GM12891 (cell line): ENCODE data around the gene VWA1.
A peak's percentile ranks its signal among the peaks of the same experiment; 100 is the strongest.

ENCODE experiments used
- DNase-seq: peaks from one replicate; pipeline ENCODE4 v3.0.0; 2011; ENCODE audit warnings: low spot score; ENCODE audit not compliant: insufficient read length
- FAIRE-seq: peaks from 2 replicates; lab custom pipeline; 2011; peaks lifted over from hg19 to GRCh38; lab: Jason Lieb, UNC
- PAX5 ChIP-seq: IDR thresholded peaks from 2 replicates; pipeline ENCODE4 v1.6.1; 2011; ENCODE audit warnings: low read length, moderate library complexity, mild to moderate bottlenecking; ENCODE audit not compliant: insufficient read depth, severe bottlenecking
- POLR2A ChIP-seq: IDR thresholded peaks from 2 replicates; pipeline ENCODE4 v1.6.1; 2011; ENCODE audit warnings: low read depth, low read length, control low read depth
- POLR2AphosphoS5 ChIP-seq: IDR thresholded peaks from 2 replicates; pipeline ENCODE4 v1.6.1; 2011; ENCODE audit warnings: low read depth, low read length, control low read depth
- POU2F2 ChIP-seq: IDR thresholded peaks from 2 replicates; pipeline ENCODE4 v1.6.1; 2011; ENCODE audit warnings: low read depth, mild to moderate bottlenecking, control low read depth, low read length, moderate library complexity
- SPI1 ChIP-seq: IDR thresholded peaks from 2 replicates; pipeline ENCODE4 v1.6.1; 2011; ENCODE audit warnings: low read depth, low read length, control low read depth
- TAF1 ChIP-seq: IDR thresholded peaks from 2 replicates; pipeline ENCODE4 v1.6.1; 2011; ENCODE audit warnings: low read depth, low read length, control low read depth

The VWA1 gene

GRCh38 chr1:1430114-1430982 is 5.1 kb upstream of the VWA1 start:
- FAIRE-seq, result no peak
- DNase-seq, result no peak
- TF ChIP-seq PAX5, result no peak
- no peak for TF ChIP-seq POLR2AphosphoS5
- TF ChIP-seq POLR2A, result no peak
- no peak for TF ChIP-seq SPI1
- TF ChIP-seq POU2F2, result no peak

- no peak for DNase-seq
- no peak for TF ChIP-seq TAF1
- TF ChIP-seq POLR2A, result no peak
- TF ChIP-seq POLR2AphosphoS5, result no peak
- no peak for TF ChIP-seq POU2F2
- no peak for TF ChIP-seq PAX5
- FAIRE-seq, result no peak
Measured at GRCh38 chr1:1430992-1431844, 4.3 kb upstream of the VWA1 start.

- FAIRE-seq, result no peak
- TF ChIP-seq POLR2A, result no peak
- no peak for TF ChIP-seq SPI1
- TF ChIP-seq POU2F2, result no peak
- no peak for TF ChIP-seq PAX5
- no peak for TF ChIP-seq POLR2AphosphoS5
- TF ChIP-seq TAF1, result no peak
Measured at GRCh38 chr1:1431845-1432273, 3.6 kb upstream of the VWA1 start.

GRCh38 chr1:1432274-1432950 is 3.1 kb upstream of the VWA1 start:
- no peak for FAIRE-seq
- TF ChIP-seq TAF1 (no peak), SPI1 (no peak), POU2F2 (no peak), PAX5 (no peak), POLR2A (no peak), POLR2AphosphoS5 (no peak)
- no peak for DNase-seq

More at GRCh38 chr1:1431845-1432273, 3.6 kb upstream of the VWA1 start:
- DNase-seq, result no peak

- DNase-seq (peak; percentile 39), FAIRE-seq (no peak)
- TF ChIP-seq POU2F2 (no peak), TAF1 (no peak), PAX5 (no peak), SPI1 (no peak), POLR2A (no peak), POLR2AphosphoS5 (no peak)
Measured at GRCh38 chr1:1432951-1433803, 2.3 kb upstream of the VWA1 start.

- FAIRE-seq (no peak), DNase-seq (peak; percentile 44)
Measured at GRCh38 chr1:1433804-1434130, 1.7 kb upstream of the VWA1 start.

GRCh38 chr1:1434131-1434823 is 1.2 kb upstream of the VWA1 start:
- peak; percentile 43 for DNase-seq
- no peak for TF ChIP-seq POLR2A
- FAIRE-seq, result no peak

More at GRCh38 chr1:1433804-1434130, 1.7 kb upstream of the VWA1 start:
- TF ChIP-seq SPI1, result no peak
- no peak for TF ChIP-seq POLR2AphosphoS5
- no peak for TF ChIP-seq POLR2A
- TF ChIP-seq POU2F2, result no peak
- TF ChIP-seq TAF1, result no peak
- no peak for TF ChIP-seq PAX5

- TF ChIP-seq SPI1 (no peak), POU2F2 (no peak), PAX5 (no peak), POLR2A (no peak), TAF1 (no peak), POLR2AphosphoS5 (no peak)
- FAIRE-seq (no peak), DNase-seq (no peak)
Measured at GRCh38 chr1:1434824-1435105, 725 bp upstream of the VWA1 start.
